HepG2 (cell line): ENCODE results near the gene EIF4A3. TPM values are rescaled to one million over a fixed set of nuclear protein-coding genes. Genes with fewer than 3 reads are reported as not detected.

Experiments
- ETV6 ChIP-seq: sonication (generic); formaldehyde crosslinking; conservative IDR thresholded peaks from 2 replicates; pipeline ENCODE4 v1.4.0; 2020; ENCODE audit warnings: missing genetic modification reagents
- FOXA1 ChIP-seq, 2 experiments: fragments of 450-650 bp in 1 of 2; sonication (generic) in 1 of 2; formaldehyde crosslinking in 1 of 2; IDR thresholded peaks; 2 replicates each; pipeline versions ENCODE4 v1.4.0 to v1.6.1; 2016 to 2020; ENCODE audit warnings: missing genetic modification reagents in 1 of 2
- FOXA3 ChIP-seq: IDR thresholded peaks from 2 replicates; pipeline ENCODE4 v1.6.1; 2016; ENCODE audit warnings: missing genetic modification reagents, missing compliant biosample characterization
- FOXO4 ChIP-seq: sonication (generic); formaldehyde crosslinking; conservative IDR thresholded peaks from 2 replicates; pipeline ENCODE4 v1.8.1; 2023; ENCODE audit warnings: missing genetic modification reagents
- FUBP1 ChIP-seq: sonication (generic); formaldehyde crosslinking; IDR thresholded peaks from 2 replicates; pipeline ENCODE4 v1.5.1; 2020; ENCODE audit warnings: missing genetic modification reagents, mild to moderate bottlenecking, borderline replicate concordance
- GATAD1 ChIP-seq: IDR thresholded peaks from 2 replicates; pipeline ENCODE4 v1.6.1; 2016; ENCODE audit warnings: missing genetic modification reagents, missing compliant biosample characterization
- KLF16 ChIP-seq, 2 experiments: sonication (generic) in 1 of 2; formaldehyde crosslinking in 1 of 2; IDR thresholded peaks; 2 replicates each; pipeline versions ENCODE4 v1.6.1 to v1.8.0; 2016 to 2023; ENCODE audit warnings: missing genetic modification reagents in 2 of 2, missing compliant biosample characterization in 1 of 2
- NRL ChIP-seq: sonication (generic); formaldehyde crosslinking; IDR thresholded peaks from 2 replicates; pipeline ENCODE4 v1.5.0; 2020; ENCODE audit warnings: missing genetic modification reagents, mild to moderate bottlenecking, moderate library complexity, borderline replicate concordance
- ZMYM2 ChIP-seq: sonication (generic); formaldehyde crosslinking; IDR thresholded peaks from 2 replicates; pipeline ENCODE4 v1.8.0; 2022; ENCODE audit warnings: mild to moderate bottlenecking, missing genetic modification reagents
- ZNF160 ChIP-seq: sonication (generic); formaldehyde crosslinking; IDR thresholded peaks from 2 replicates; pipeline ENCODE4 v1.8.0; 2022; ENCODE audit warnings: mild to moderate bottlenecking, inconsistent platforms, missing genetic modification reagents
- ZNF513 ChIP-seq: sonication (generic); formaldehyde crosslinking; conservative IDR thresholded peaks from 2 replicates; pipeline ENCODE4 v1.5.0; 2020; ENCODE audit warnings: missing genetic modification reagents
- ZNF672 ChIP-seq: sonication (generic); formaldehyde crosslinking; IDR thresholded peaks from 2 replicates; pipeline ENCODE4 v1.8.1; 2022; ENCODE audit warnings: missing genetic modification reagents
- ZSCAN22 ChIP-seq: sonication (generic); formaldehyde crosslinking; IDR thresholded peaks from 2 replicates; pipeline ENCODE4 v1.4.0; 2020; ENCODE audit warnings: mild to moderate bottlenecking, missing genetic modification reagents
- polyA plus RNA-seq, 8 experiments: library from polyadenylated mRNA; depleted of rRNA in 3 of 8; stranded (reverse) in 7 of 8; unstranded in 1 of 8; fragments of >200 nt; fragmentation: Illumina TruSeq in 4 of 8; extraction: Trizol in 4 of 8; gene quantifications; 2 replicates each; pipeline versions ENCODE4 v1.2.1 to v1.2.3, GENCODE V29; 2011 to 2016; ENCODE audit warnings: low read depth in 4 of 8, missing spikeins in 1 of 8, mixed read lengths in 1 of 8; ENCODE audit not compliant: insufficient read depth in 1 of 8
- total RNA-seq, 5 experiments: library from RNA; depleted of rRNA; stranded (reverse); fragments of >200 nt; fragmentation: Illumina TruSeq; extraction: Trizol; gene quantifications; 2 replicates each; pipeline ENCODE4 v1.2.3, GENCODE V29; 2016; ENCODE audit warnings: low read depth in 1 of 5

Gene EIF4A3
- total and polyA plus RNA-seq, 2 of the 13 experiments (the other 11 are each of a cell fraction or from before 2014, with no cell fraction given): 145 to 187 TPM

- TF ChIP-seq FUBP1 (CRISPR knock-in tag): no peak; the same call in 1 of the 2 replicates
- peak; percentile 93; the same call in 1 of the 2 replicates for TF ChIP-seq FOXO4 (CRISPR knock-in tag)
- TF ChIP-seq KLF16 (CRISPR knock-in tag; IDR thresholded peaks at IDR 0.05): peak in 1 of 2 experiments; percentile 51; a peak in 1 of 4 replicates
- no peak for TF ChIP-seq GATAD1 (CRISPR knock-in tag)
- no peak for TF ChIP-seq FOXA1 (IDR thresholded peaks at IDR 0.05)
- no peak for TF ChIP-seq FOXA1 (CRISPR knock-in tag; IDR thresholded peaks at IDR 0.05)
- TF ChIP-seq ZNF160 (CRISPR knock-in tag): no peak
- TF ChIP-seq ZNF513 (CRISPR knock-in tag): peak; percentile 96
- TF ChIP-seq ZSCAN22 (CRISPR knock-in tag): no peak
- peak; percentile 78; the same call in 1 of the 2 replicates for TF ChIP-seq ETV6 (CRISPR knock-in tag)
- no peak for TF ChIP-seq FOXA3 (CRISPR knock-in tag)
- 0 out of 2 replicates have a peak, but pooled peaks have one; percentile 30 for TF ChIP-seq ZMYM2
- no peak for TF ChIP-seq ZNF672 (CRISPR knock-in tag)
- TF ChIP-seq NRL: 0 out of 2 replicates have a peak, but pooled peaks have one; percentile 3
These were observed 550 bp downstream of the EIF4A3 start (continued) for GRCh38 chr17:80146121-80147034.
